WTC11 (cell line): ENCODE measurements around the gene MOB3A.

Source experiments
- ESRRA ChIP-seq: sonication (generic); formaldehyde crosslinking; IDR thresholded peaks from 2 replicates; pipeline ENCODE4 v1.8.1; 2022; ENCODE audit warnings: mild to moderate bottlenecking, missing genetic modification reagents, borderline replicate concordance
- IRF2 ChIP-seq: sonication (generic); formaldehyde crosslinking; IDR thresholded peaks from 2 replicates; pipeline ENCODE4 v1.8.0; 2022; ENCODE audit warnings: low read depth, missing genetic modification reagents, borderline replicate concordance
- JUN ChIP-seq: sonication (generic); formaldehyde crosslinking; IDR thresholded peaks from 2 replicates; pipeline ENCODE4 v1.8.0; 2023; ENCODE audit warnings: mild to moderate bottlenecking, missing genetic modification reagents
- NR1H2 ChIP-seq: sonication (generic); formaldehyde crosslinking; IDR thresholded peaks from 2 replicates; pipeline ENCODE4 v1.9.0; 2021; ENCODE audit warnings: mild to moderate bottlenecking, moderate library complexity, missing genetic modification reagents
- RELA ChIP-seq: sonication (generic); formaldehyde crosslinking; IDR thresholded peaks from 2 replicates; pipeline ENCODE4 v1.8.1; 2022; ENCODE audit warnings: missing genetic modification reagents, mild to moderate bottlenecking, borderline replicate concordance
- SP1 ChIP-seq: sonication (generic); formaldehyde crosslinking; conservative IDR thresholded peaks from 2 replicates; pipeline ENCODE4 v1.8.1; 2022; ENCODE audit warnings: missing genetic modification reagents
- ZNF138 ChIP-seq: sonication (generic); formaldehyde crosslinking; conservative IDR thresholded peaks from 2 replicates; pipeline ENCODE4 v1.8.1; 2022; ENCODE audit warnings: mild to moderate bottlenecking, moderate library complexity, missing genetic modification reagents
- ZNF416 ChIP-seq: fragments of 250-450 bp; sonication (Bioruptor Pico); IDR thresholded peaks from 2 replicates; pipeline ENCODE4 v1.9.0; 2021; ENCODE audit warnings: mild to moderate bottlenecking, inconsistent platforms
- TF ChIP-seq, protein P1 (sequence below): fragments of 200-600 bp; IDR thresholded peaks from 2 replicates; pipeline ENCODE4 v1.8.0; 2022; ENCODE audit warnings: antibody characterized with exemption
- TF ChIP-seq, protein P2 (sequence below): sonication (generic); formaldehyde crosslinking; IDR thresholded peaks from 2 replicates; pipeline ENCODE4 v1.8.0; 2022; ENCODE audit warnings: mild to moderate bottlenecking, missing genetic modification reagents
- TF ChIP-seq, protein P3 (sequence below): sonication (generic); formaldehyde crosslinking; IDR thresholded peaks from 2 replicates; pipeline ENCODE4 v1.8.1; 2023; ENCODE audit warnings: mild to moderate bottlenecking, missing genetic modification reagents
- TF ChIP-seq, protein P4 (sequence below): sonication (generic); formaldehyde crosslinking; IDR thresholded peaks from 2 replicates; pipeline ENCODE4 v1.8.0; 2022; ENCODE audit warnings: missing genetic modification reagents
- TF ChIP-seq, protein P5 (sequence below): sonication (generic); formaldehyde crosslinking; conservative IDR thresholded peaks from 2 replicates; pipeline ENCODE4 v1.8.1; 2022; ENCODE audit warnings: mild to moderate bottlenecking, missing genetic modification reagents

DNA sequence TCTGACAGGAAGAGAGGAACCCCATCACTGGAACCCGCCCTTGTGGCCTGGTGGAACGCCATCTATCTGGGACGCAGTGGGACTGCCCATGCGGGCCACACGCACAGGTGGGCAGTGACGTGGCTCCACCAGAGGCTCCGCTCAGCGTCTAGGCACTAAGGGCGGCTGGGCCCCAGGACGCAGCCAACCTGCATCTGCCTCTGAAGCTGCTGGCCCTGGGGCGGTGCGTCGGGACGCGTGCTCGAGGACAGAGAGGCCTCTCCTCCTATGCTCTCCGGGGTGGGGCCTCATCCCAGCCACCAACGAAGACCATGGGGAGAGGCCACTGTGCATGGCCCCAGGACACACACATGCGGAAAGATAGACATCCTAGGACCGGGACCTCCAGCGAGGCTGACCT, 18.7 kb upstream of the MOB3A start:
- TF ChIP-seq, protein P1, sequence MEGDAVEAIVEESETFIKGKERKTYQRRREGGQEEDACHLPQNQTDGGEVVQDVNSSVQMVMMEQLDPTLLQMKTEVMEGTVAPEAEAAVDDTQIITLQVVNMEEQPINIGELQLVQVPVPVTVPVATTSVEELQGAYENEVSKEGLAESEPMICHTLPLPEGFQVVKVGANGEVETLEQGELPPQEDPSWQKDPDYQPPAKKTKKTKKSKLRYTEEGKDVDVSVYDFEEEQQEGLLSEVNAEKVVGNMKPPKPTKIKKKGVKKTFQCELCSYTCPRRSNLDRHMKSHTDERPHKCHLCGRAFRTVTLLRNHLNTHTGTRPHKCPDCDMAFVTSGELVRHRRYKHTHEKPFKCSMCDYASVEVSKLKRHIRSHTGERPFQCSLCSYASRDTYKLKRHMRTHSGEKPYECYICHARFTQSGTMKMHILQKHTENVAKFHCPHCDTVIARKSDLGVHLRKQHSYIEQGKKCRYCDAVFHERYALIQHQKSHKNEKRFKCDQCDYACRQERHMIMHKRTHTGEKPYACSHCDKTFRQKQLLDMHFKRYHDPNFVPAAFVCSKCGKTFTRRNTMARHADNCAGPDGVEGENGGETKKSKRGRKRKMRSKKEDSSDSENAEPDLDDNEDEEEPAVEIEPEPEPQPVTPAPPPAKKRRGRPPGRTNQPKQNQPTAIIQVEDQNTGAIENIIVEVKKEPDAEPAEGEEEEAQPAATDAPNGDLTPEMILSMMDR, result no peak
- TF ChIP-seq, protein P2, sequence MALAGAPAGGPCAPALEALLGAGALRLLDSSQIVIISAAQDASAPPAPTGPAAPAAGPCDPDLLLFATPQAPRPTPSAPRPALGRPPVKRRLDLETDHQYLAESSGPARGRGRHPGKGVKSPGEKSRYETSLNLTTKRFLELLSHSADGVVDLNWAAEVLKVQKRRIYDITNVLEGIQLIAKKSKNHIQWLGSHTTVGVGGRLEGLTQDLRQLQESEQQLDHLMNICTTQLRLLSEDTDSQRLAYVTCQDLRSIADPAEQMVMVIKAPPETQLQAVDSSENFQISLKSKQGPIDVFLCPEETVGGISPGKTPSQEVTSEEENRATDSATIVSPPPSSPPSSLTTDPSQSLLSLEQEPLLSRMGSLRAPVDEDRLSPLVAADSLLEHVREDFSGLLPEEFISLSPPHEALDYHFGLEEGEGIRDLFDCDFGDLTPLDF (CRISPR knock-in tag), result no peak
- TF ChIP-seq, protein P3, sequence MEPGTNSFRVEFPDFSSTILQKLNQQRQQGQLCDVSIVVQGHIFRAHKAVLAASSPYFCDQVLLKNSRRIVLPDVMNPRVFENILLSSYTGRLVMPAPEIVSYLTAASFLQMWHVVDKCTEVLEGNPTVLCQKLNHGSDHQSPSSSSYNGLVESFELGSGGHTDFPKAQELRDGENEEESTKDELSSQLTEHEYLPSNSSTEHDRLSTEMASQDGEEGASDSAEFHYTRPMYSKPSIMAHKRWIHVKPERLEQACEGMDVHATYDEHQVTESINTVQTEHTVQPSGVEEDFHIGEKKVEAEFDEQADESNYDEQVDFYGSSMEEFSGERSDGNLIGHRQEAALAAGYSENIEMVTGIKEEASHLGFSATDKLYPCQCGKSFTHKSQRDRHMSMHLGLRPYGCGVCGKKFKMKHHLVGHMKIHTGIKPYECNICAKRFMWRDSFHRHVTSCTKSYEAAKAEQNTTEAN (CRISPR knock-in tag), result no peak
- TF ChIP-seq, protein P4, sequence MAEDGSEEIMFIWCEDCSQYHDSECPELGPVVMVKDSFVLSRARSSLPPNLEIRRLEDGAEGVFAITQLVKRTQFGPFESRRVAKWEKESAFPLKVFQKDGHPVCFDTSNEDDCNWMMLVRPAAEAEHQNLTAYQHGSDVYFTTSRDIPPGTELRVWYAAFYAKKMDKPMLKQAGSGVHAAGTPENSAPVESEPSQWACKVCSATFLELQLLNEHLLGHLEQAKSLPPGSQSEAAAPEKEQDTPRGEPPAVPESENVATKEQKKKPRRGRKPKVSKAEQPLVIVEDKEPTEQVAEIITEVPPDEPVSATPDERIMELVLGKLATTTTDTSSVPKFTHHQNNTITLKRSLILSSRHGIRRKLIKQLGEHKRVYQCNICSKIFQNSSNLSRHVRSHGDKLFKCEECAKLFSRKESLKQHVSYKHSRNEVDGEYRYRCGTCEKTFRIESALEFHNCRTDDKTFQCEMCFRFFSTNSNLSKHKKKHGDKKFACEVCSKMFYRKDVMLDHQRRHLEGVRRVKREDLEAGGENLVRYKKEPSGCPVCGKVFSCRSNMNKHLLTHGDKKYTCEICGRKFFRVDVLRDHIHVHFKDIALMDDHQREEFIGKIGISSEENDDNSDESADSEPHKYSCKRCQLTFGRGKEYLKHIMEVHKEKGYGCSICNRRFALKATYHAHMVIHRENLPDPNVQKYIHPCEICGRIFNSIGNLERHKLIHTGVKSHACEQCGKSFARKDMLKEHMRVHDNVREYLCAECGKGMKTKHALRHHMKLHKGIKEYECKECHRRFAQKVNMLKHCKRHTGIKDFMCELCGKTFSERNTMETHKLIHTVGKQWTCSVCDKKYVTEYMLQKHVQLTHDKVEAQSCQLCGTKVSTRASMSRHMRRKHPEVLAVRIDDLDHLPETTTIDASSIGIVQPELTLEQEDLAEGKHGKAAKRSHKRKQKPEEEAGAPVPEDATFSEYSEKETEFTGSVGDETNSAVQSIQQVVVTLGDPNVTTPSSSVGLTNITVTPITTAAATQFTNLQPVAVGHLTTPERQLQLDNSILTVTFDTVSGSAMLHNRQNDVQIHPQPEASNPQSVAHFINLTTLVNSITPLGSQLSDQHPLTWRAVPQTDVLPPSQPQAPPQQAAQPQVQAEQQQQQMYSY (CRISPR knock-in tag), result no peak
- no peak for TF ChIP-seq ESRRA (CRISPR knock-in tag)
- TF ChIP-seq JUN (CRISPR knock-in tag), result no peak
- no peak for TF ChIP-seq SP1 (CRISPR knock-in tag)
- TF ChIP-seq ZNF138, result no peak
- no peak for TF ChIP-seq IRF2 (CRISPR knock-in tag)
- no peak for TF ChIP-seq ZNF416 (CRISPR knock-in tag)
- no peak for TF ChIP-seq NR1H2
- TF ChIP-seq, protein P5, sequence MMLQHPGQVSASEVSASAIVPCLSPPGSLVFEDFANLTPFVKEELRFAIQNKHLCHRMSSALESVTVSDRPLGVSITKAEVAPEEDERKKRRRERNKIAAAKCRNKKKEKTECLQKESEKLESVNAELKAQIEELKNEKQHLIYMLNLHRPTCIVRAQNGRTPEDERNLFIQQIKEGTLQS (CRISPR knock-in tag), result no peak
- TF ChIP-seq RELA (CRISPR knock-in tag), result no peak
